A549 treated with DMSO at 1 μM for 4 hours (cell line): ENCODE data around the gene GPT2. TPM values are rescaled to one million over a fixed set of nuclear protein-coding genes. Genes with fewer than 3 reads are reported as not detected.

Experiments used
- total RNA-seq: library from RNA; stranded (reverse); fragments of 200-300 nt; extraction: Qiagen RNA extraction; gene quantifications from 5 replicates; pipeline ENCODE4 v1.2.3, GENCODE V29; 2022; ENCODE audit warnings: low read depth

The GPT2 gene, protein sequence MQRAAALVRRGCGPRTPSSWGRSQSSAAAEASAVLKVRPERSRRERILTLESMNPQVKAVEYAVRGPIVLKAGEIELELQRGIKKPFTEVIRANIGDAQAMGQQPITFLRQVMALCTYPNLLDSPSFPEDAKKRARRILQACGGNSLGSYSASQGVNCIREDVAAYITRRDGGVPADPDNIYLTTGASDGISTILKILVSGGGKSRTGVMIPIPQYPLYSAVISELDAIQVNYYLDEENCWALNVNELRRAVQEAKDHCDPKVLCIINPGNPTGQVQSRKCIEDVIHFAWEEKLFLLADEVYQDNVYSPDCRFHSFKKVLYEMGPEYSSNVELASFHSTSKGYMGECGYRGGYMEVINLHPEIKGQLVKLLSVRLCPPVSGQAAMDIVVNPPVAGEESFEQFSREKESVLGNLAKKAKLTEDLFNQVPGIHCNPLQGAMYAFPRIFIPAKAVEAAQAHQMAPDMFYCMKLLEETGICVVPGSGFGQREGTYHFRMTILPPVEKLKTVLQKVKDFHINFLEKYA
- 8.4 to 14.5 TPM (median 12.9 TPM) in 5 replicates for total RNA-seq

DNA sequence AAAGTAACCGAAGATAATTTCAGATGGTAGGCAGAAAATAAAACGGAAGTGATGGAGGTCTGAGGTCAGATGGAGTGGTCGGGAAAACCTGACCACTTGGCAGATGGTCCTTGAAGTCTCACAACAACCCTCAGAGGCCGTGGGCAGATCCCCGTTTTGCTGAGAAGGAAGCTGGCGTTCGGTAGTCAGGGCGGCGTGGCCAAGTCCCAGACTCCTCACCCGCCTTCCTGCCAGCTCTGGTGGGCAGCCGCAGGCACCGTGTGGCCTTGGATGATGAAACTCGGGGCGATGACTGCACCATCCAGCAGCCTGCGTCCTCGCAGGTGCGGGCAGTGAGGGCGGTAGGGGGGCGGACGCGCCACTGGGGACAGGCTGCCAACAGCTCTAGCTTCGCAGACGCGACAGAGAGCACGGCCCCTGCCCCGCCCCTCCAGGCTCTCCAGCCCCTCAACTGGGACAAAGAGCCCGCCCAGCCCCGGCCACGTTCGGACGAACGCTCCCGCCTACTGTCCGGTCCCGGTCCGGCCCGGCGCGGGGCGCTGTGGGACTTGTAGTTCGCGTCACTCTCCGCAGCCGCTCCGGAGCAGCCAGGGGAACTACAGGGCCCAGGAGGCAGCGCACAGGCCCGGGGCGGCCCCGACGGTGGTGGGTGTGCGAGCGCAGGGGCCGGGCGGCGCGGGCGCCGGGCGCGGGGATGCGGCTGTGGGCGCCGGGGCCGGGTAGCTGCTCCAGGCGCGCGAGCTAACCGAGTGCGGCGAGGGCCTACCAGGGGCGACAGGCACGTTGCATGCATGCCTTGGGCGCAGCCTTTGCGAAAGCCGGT is at the start of gene GPT2:
Gene GPT2 (plus strand): TSS at position 673 of the 823 bp plus-strand sequence. CDS start 354 bp downstream, outside the sequence.

DNA sequence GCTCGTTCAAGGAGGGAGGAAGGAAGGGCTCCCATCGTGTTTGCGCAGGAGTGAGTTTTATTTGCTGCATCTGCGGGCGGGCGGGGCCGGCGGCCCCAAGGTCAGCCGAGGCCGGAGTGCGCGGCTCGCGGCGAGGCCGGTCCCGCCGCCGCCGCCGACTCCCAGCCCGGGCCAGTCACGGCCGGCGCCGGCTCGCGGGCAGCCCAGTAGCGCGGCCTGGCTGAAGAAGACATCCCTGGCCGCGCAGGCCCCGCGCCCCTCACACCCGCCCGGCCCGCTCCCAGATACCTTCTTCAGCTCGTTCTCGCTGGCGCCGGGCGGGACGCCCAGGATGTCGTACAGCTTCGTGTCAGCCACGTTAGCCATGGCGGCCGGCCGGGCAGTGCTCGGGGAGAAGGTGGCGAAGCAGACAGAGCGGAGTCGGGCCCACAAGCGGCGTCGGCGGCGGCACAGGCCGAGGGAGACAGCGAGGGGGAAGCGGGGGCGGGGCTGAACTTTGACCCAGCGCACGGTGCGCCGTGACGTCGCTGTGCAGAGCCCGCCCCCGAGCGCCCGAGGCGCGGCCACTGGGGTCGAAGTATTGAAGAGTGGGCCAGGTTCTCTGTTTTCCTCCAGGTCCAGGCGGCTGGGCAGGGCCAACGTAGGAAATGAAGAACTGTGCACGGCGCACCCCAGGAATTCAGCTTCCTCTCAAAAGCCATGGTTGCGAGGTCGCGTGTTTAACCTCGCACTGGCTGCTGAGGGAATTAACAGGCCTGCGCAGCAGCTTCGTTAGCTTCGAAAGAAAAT is 89.2 kb downstream of the GPT2 start, which contains the start of gene DNAJA2:
Gene DNAJA2 (minus strand): TSS at position 468 of the 789 bp plus-strand sequence. CDS start 102 bp downstream, at position 366.

Other genes starting within 250 kb of the GPT2 start
- 70.8 to 95.6 TPM (median 87.0 TPM) in 5 replicates for gene VPS35, start 195.2 kb upstream of the GPT2 start, total RNA-seq
- gene ORC6, start 194.7 kb upstream of the GPT2 start, total RNA-seq, result 44.0 to 53.7 TPM (median 51.2 TPM) in 5 replicates
- gene MYLK3, start 136.0 kb upstream of the GPT2 start, total RNA-seq, result 0.01 to 0.19 TPM (median 0.08 TPM) in 5 replicates
- 6.2 to 9.4 TPM (median 6.9 TPM) in 5 replicates for gene C16orf87, start 53.2 kb upstream of the GPT2 start, total RNA-seq
- gene DNAJA2, start 89.3 kb downstream of the GPT2 start, total RNA-seq, result 64.4 to 87.5 TPM (median 77.4 TPM) in 5 replicates